ENCODE measurements around the gene SNAI3. TPM values are rescaled to one million over a fixed set of nuclear protein-coding genes. Genes with fewer than 3 reads are reported as not detected.

The SNAI3 gene
- total RNA-seq, 4 donors from 2014 or later: 1.2 to 2.2 (median 1.6) TPM

- intact Hi-C loops (cut with DNase I; ENCODE audit: low total_unique reads): no loop called here
- Histone ChIP-seq H3K4me1 (no peaks in the 10 kb centered on the region), H3K4me3 (no peak overlapping the region), H3K36me3 (peaks cover 0 to 45% of the 10 kb centered on the region in 2 donors), H3K27ac (no peak overlapping the region), H3K27me3 (no peaks in the 10 kb centered on the region), H3K9me3 (no peaks in the 10 kb centered on the region)
- DNase-seq: no peak
- no peak for ATAC-seq
- TF ChIP-seq POLR2A (IDR thresholded peaks at IDR 0.05) (no peak), CTCF (IDR thresholded peaks at IDR 0.05 in 4 of 5, conservative IDR thresholded peaks at IDR 0.05 in 1 of 5) (no peak)
- in situ Hi-C loops (cut with MboI; ENCODE audit: low sequenced_read_pairs in 4 of 4): no loop called here
These were observed 29.2 kb upstream of the SNAI3 start for GRCh38 chr16:88715312-88716190.

DNA sequence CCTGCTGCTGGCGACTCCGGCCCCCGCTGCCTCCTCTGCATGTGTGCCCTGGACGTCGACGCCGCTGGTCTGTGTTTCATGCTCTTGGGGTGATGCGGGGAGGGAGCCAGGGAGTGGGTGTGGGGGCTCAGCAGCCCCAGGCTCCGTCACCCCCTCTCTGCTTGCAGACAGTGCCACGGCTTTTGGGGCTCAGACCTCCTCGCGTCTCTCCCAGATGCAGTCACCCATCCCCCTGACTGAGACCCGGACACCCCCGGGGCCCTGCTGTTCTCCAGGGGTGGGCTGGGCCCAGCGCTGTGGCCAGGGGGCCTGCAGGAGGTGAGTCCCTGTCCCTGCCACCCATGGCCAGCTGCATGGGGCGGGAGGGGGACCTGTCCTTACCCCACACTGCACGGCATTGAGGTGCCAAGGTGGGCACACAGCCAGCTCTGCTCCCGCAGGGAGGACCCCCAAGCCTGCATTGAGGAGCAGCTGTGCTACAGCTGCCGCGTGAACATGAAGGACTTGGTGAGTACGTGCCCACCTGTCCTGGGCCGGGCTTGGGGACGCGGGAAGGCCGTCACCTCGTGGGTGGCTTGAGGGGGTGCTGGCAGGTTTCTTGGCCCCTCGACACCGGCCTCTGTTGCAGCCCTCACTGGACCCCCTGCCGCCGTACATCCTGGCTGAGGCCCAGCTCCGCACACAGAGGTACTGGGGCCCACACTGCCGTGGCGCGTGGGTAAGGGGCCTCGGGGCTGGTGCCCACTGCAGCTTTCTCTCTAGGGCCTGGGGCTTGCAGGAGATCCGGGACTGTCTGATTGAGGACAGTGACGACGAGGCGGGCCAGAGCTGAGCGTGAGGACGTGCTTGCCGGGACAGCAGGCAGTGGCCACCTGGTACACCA is 28.4 kb upstream of the SNAI3 start:
- Histone ChIP-seq H3K27ac (no peak overlapping the region), H3K4me1 (no peaks in the 10 kb centered on the region), H3K4me3 (no peak overlapping the region), H3K27me3 (no peaks in the 10 kb centered on the region), H3K9me3 (no peaks in the 10 kb centered on the region), H3K36me3 (peaks cover 0 to 45% of the 10 kb centered on the region in 2 donors)
- no peak for TF ChIP-seq CTCF (IDR thresholded peaks at IDR 0.05 in 4 of 5, conservative IDR thresholded peaks at IDR 0.05 in 1 of 5)
- no peak for TF ChIP-seq POLR2A (IDR thresholded peaks at IDR 0.05)
- intact Hi-C loops (cut with DNase I; ENCODE audit: low total_unique reads): no loop called here
- in situ Hi-C loops (cut with MboI; ENCODE audit: low sequenced_read_pairs in 4 of 4): no loop called here
- ATAC-seq (no peak), DNase-seq (no peak)

- no peak for ATAC-seq
- peaks cover 0 to 45% of the 10 kb centered on the region in 2 donors for H3K36me3 ChIP-seq
- H3K27ac ChIP-seq: no peak overlapping the region
- no peak for DNase-seq
- TF ChIP-seq CTCF (IDR thresholded peaks at IDR 0.05 in 4 of 5, conservative IDR thresholded peaks at IDR 0.05 in 1 of 5): no peak
- TF ChIP-seq POLR2A (IDR thresholded peaks at IDR 0.05): no peak
- H3K4me3 ChIP-seq: no peak overlapping the region
- in situ Hi-C loops (cut with MboI; ENCODE audit: low sequenced_read_pairs in 4 of 4): no loop called here
- no peaks in the 10 kb centered on the region for H3K27me3 ChIP-seq
- intact Hi-C loops (cut with DNase I; ENCODE audit: low total_unique reads): no loop called here
- H3K4me1 ChIP-seq: no peaks in the 10 kb centered on the region
- no peaks in the 10 kb centered on the region for H3K9me3 ChIP-seq
These were observed 27.5 kb upstream of the SNAI3 start for GRCh38 chr16:88713568-88714419.

GRCh38 chr16:88713054-88713453 is 26.7 kb upstream of the SNAI3 start:
- Histone ChIP-seq H3K36me3 (peaks cover 0 to 45% of the 10 kb centered on the region in 2 donors), H3K4me1 (peaks cover 0 to 3% of the 10 kb centered on the region in 2 donors), H3K27ac (no peak overlapping the region), H3K27me3 (no peaks in the 10 kb centered on the region), H3K9me3 (no peaks in the 10 kb centered on the region), H3K4me3 (no peak overlapping the region)
- no peak for DNase-seq
- no peak for ATAC-seq
- in situ Hi-C loops (cut with MboI; ENCODE audit: low sequenced_read_pairs in 4 of 4): no loop called here
- no peak for TF ChIP-seq POLR2A (IDR thresholded peaks at IDR 0.05)
- no peak for TF ChIP-seq CTCF (IDR thresholded peaks at IDR 0.05 in 4 of 5, conservative IDR thresholded peaks at IDR 0.05 in 1 of 5)
- intact Hi-C loops (cut with DNase I; ENCODE audit: low total_unique reads): no loop called here

Measured in gastrocnemius medialis (tissue), 4 donors.